Stimulated activated naive CD4-positive, alpha-beta T cell (primary cell): ENCODE data around the gene CCND1.

ENCODE experiments used
- DNase-seq, 6 experiments: peaks; one replicate each; lab custom pipeline; 2025; lab: John Stamatoyannopoulos, UW

The CCND1 gene

GRCh38 chr11:69641681-69642548 lies 959 bp downstream of the CCND1 start:
- peak in 2 of 6 experiments; percentile 16 to 32 for DNase-seq

- peak in 5 of 6 experiments; percentile 25 to 61 (median 43) for DNase-seq
Observed at GRCh38 chr11:69642549-69642912, 1.6 kb downstream of the CCND1 start.

- DNase-seq: peak; percentile 50 to 87 (median 68)
Observed at GRCh38 chr11:69642913-69643632, 2.1 kb downstream of the CCND1 start.

GRCh38 chr11:69643646-69644045 lies 2.7 kb downstream of the CCND1 start:
- no peak for DNase-seq

GRCh38 chr11:69644071-69644961 lies 3.4 kb downstream of the CCND1 start:
- no peak for DNase-seq

GRCh38 chr11:69644962-69645675 lies 4.2 kb downstream of the CCND1 start:
- no peak for DNase-seq

GRCh38 chr11:69645801-69646492 lies 5.0 kb downstream of the CCND1 start:
- DNase-seq: no peak

GRCh38 chr11:69646493-69647389 lies 5.8 kb downstream of the CCND1 start:
- no peak for DNase-seq

- DNase-seq: no peak
Observed at GRCh38 chr11:69647390-69647748, 6.4 kb downstream of the CCND1 start.

GRCh38 chr11:69647761-69648497 lies 7.0 kb downstream of the CCND1 start:
- no peak for DNase-seq

GRCh38 chr11:69648679-69649575 lies 8.0 kb downstream of the CCND1 start:
- no peak for DNase-seq

GRCh38 chr11:69649576-69649900 lies 8.6 kb downstream of the CCND1 start:
- DNase-seq: no peak

- no peak for DNase-seq
Observed at GRCh38 chr11:69650081-69650831, 9.3 kb downstream of the CCND1 start.

GRCh38 chr11:69650832-69651344 lies 9.9 kb downstream of the CCND1 start:
- no peak for DNase-seq

- DNase-seq: no peak
Observed at GRCh38 chr11:69651834-69652620, 11.1 kb downstream of the CCND1 start.

GRCh38 chr11:69652999-69653398 lies 12.0 kb downstream of the CCND1 start:
- DNase-seq: no peak
